Endothelial cell (in vitro differentiated cells): ENCODE measurements around the gene CALHM4. TPM values are rescaled to one million over a fixed set of nuclear protein-coding genes. Genes with fewer than 3 reads are reported as not detected.

Experiments used
- DNase-seq: peaks from one replicate; pipeline ENCODE4 v3.0.0; 2021; ENCODE audit warnings: low spot score
- H3K27ac Mint-ChIP-seq: one replicate; pipeline ENCODE4 v1.8.0; 2021; ENCODE audit warnings: mixed read lengths, inconsistent platforms; ENCODE audit not compliant: unreplicated experiment
- H3K27me3 Mint-ChIP-seq: one replicate; pipeline ENCODE4 v1.8.0; 2021; ENCODE audit warnings: mild to moderate bottlenecking, moderate library complexity, mixed read lengths, inconsistent platforms; ENCODE audit not compliant: unreplicated experiment
- H3K36me3 Mint-ChIP-seq: one replicate; pipeline ENCODE4 v1.8.0; 2021; ENCODE audit warnings: mild to moderate bottlenecking, low read depth, mixed read lengths, inconsistent platforms; ENCODE audit not compliant: unreplicated experiment
- H3K4me1 Mint-ChIP-seq: one replicate; pipeline ENCODE4 v1.8.0; 2021; ENCODE audit warnings: mild to moderate bottlenecking, mixed read lengths, inconsistent platforms; ENCODE audit not compliant: unreplicated experiment
- H3K4me3 Mint-ChIP-seq: one replicate; pipeline ENCODE4 v1.8.0; 2021; ENCODE audit warnings: mild to moderate bottlenecking, mixed read lengths, inconsistent platforms; ENCODE audit not compliant: unreplicated experiment
- H3K9me3 Mint-ChIP-seq: one replicate; pipeline ENCODE4 v1.8.0; 2021; ENCODE audit warnings: mixed read lengths, inconsistent platforms; ENCODE audit not compliant: unreplicated experiment
- CTCF ChIP-seq: fragments of 200-600 bp; sonication (generic); IDR thresholded peaks from one replicate; pipeline ENCODE4 v1.5.0; 2021; ENCODE audit warnings: antibody characterized with exemption; ENCODE audit not compliant: unreplicated experiment
- total RNA-seq: library from RNA; stranded (reverse); fragmentation: NEBNext Ultra II Directional; extraction: Animal tissue kit (Norgen Biotek cat#: 25700); gene quantifications from one replicate; pipeline ENCODE4 v1.2.1, GENCODE V29; 2021; ENCODE audit not compliant: unreplicated experiment

CALHM4 gene
- total RNA-seq, 1 donor from 2014 or later: not detected

GRCh38 chr6:116512734-116513133, 40.8 kb upstream of the CALHM4 start:
- peak overlapping the region; percentile 41 for H3K27ac Mint-ChIP-seq
- no peak for DNase-seq
- H3K4me3 Mint-ChIP-seq: peak overlapping the region; percentile 84
- H3K4me1 Mint-ChIP-seq: peaks cover 25% of the 10 kb centered on the region
- H3K9me3 Mint-ChIP-seq: no peaks in the 10 kb centered on the region
- no peak for TF ChIP-seq CTCF
- peaks cover 2% of the 10 kb centered on the region for H3K27me3 Mint-ChIP-seq
- H3K36me3 Mint-ChIP-seq: peaks cover 4% of the 10 kb centered on the region

GRCh38 chr6:116513224-116513875, 40.2 kb upstream of the CALHM4 start:
- H3K4me3 Mint-ChIP-seq: peak overlapping the region; percentile 84
- no peaks in the 10 kb centered on the region for H3K9me3 Mint-ChIP-seq
- H3K36me3 Mint-ChIP-seq: peaks cover 4% of the 10 kb centered on the region
- no peak overlapping the region for H3K27ac Mint-ChIP-seq
- TF ChIP-seq CTCF: no peak
- DNase-seq: no peak
- H3K4me1 Mint-ChIP-seq: peaks cover 27% of the 10 kb centered on the region
- H3K27me3 Mint-ChIP-seq: peaks cover 6% of the 10 kb centered on the region

- Mint-ChIP-seq H3K27ac (no peak overlapping the region), H3K9me3 (no peaks in the 10 kb centered on the region), H3K4me1 (peaks cover 27% of the 10 kb centered on the region), H3K36me3 (peaks cover 4% of the 10 kb centered on the region), H3K27me3 (peaks cover 6% of the 10 kb centered on the region), H3K4me3 (no peak overlapping the region)
- TF ChIP-seq CTCF: no peak
- no peak for DNase-seq
These were observed 39.4 kb upstream of the CALHM4 start for GRCh38 chr6:116514111-116514510.

DNA sequence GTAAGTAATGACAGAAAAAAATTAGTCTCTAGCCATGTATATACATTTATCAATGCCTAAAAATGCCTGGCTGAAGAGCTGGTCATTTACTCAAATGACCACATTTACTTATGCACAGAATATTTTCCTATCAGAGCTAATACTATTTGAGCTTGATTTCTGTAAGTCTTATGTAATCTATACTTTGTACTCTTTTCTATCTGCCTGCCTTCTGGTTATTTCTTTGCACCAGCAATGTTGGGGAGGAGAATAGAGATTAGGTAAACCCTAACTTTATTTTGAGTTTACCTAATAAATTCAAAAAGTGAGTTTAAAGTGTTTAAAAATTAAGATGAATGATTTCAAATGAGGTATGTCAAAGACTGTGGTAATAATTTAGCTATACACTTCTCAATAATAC, 38.4 kb upstream of the CALHM4 start:
- no peak for TF ChIP-seq CTCF
- Mint-ChIP-seq H3K36me3 (peaks cover 4% of the 10 kb centered on the region), H3K27ac (no peak overlapping the region), H3K27me3 (peaks cover 6% of the 10 kb centered on the region), H3K4me1 (peaks cover 27% of the 10 kb centered on the region), H3K4me3 (no peak overlapping the region), H3K9me3 (no peaks in the 10 kb centered on the region)
- no peak for DNase-seq

- H3K4me1 Mint-ChIP-seq: peaks cover 8% of the 10 kb centered on the region
- H3K27me3 Mint-ChIP-seq: peaks cover 6% of the 10 kb centered on the region
- H3K27ac Mint-ChIP-seq: no peak overlapping the region
- H3K9me3 Mint-ChIP-seq: no peaks in the 10 kb centered on the region
- TF ChIP-seq CTCF: no peak
- no peak for DNase-seq
- peaks cover 4% of the 10 kb centered on the region for H3K36me3 Mint-ChIP-seq
- no peak overlapping the region for H3K4me3 Mint-ChIP-seq
These were observed 34.8 kb upstream of the CALHM4 start for GRCh38 chr6:116518621-116519368.
